ENCODE results near the gene ERBB4.

Gene ERBB4

DNA sequence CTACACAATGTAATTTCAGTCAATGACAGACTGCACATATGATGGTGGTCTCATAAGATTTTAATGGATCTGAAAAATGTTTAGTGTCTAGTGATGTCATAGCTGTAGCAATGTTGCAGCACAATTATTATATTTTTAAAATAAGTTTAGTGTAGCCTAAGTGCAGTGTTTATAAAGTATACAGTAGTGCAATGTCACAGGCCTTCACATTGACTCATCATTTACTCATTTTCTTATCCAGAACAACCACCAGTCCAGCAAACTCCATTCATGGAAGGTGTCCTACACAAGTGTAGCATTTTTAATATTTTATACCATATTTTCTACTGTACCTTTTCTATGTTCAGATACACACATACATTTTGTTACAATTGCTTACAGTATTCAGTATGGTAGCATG lies 663.1 kb downstream of the ERBB4 start:
- no peak overlapping the region for H3K27ac ChIP-seq
- TF ChIP-seq, protein P1, sequence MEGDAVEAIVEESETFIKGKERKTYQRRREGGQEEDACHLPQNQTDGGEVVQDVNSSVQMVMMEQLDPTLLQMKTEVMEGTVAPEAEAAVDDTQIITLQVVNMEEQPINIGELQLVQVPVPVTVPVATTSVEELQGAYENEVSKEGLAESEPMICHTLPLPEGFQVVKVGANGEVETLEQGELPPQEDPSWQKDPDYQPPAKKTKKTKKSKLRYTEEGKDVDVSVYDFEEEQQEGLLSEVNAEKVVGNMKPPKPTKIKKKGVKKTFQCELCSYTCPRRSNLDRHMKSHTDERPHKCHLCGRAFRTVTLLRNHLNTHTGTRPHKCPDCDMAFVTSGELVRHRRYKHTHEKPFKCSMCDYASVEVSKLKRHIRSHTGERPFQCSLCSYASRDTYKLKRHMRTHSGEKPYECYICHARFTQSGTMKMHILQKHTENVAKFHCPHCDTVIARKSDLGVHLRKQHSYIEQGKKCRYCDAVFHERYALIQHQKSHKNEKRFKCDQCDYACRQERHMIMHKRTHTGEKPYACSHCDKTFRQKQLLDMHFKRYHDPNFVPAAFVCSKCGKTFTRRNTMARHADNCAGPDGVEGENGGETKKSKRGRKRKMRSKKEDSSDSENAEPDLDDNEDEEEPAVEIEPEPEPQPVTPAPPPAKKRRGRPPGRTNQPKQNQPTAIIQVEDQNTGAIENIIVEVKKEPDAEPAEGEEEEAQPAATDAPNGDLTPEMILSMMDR (conservative IDR thresholded peaks at IDR 0.05), result no peak

DNA sequence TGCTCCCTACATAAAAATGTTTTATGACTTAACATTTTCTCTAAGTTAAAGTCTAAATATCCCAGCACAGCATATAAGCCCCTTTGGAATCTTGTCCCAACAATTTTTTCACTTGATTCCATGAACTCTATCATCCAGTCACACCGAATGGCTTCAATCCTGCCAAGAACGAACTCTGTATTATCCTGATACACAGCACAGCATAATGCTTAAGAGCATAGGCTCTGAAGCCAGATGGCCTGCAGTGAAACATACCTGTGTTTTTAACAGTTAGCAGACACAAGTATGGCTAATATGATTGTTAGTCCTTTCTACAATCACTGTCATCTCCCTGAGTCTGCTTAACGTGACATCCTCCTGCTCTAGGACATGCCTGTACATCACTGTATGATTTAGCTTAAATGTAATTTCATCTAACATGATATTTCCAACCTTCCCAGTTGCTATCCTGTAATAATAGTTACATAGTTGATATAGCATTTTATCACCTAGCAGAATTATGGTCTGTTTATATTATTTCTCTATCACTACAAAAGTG lies 669.5 kb downstream of the ERBB4 start:
- TF ChIP-seq, protein P1 (conservative IDR thresholded peaks at IDR 0.05), result no peak

DNA sequence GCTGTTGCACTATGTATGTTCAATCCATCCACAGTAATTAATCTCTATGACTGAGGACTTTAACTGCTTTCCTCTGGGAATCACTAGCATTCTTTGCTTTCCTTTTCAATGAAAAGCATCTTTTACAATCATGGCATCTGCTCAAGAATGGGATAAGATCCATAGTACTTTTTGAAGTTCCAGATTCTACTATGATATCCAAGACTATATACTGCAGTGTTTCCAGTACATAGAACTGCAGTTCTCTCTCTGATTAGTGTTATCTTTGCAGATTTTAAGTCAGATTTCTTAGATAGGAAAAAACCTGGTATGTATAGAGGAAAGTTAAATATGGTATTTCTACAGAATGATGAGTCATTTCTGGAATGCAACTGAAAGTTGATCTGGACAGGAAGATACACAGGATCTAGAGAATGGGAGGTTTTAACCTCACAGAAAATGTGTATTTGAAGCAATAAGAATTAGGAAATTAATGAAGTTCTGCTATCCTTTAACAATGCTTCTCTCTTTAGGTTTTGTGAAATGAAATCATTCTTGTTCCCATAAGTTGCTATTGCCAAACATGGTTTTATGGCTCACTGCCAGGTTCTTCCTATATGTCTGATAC lies 670.7 kb downstream of the ERBB4 start:
- no peak overlapping the region for H3K27ac ChIP-seq
- TF ChIP-seq, protein P1 (conservative IDR thresholded peaks at IDR 0.05), result no peak

More for the DNA sequence above, 669.5 kb downstream of the ERBB4 start:
- no peak overlapping the region for H3K27ac ChIP-seq

DNA sequence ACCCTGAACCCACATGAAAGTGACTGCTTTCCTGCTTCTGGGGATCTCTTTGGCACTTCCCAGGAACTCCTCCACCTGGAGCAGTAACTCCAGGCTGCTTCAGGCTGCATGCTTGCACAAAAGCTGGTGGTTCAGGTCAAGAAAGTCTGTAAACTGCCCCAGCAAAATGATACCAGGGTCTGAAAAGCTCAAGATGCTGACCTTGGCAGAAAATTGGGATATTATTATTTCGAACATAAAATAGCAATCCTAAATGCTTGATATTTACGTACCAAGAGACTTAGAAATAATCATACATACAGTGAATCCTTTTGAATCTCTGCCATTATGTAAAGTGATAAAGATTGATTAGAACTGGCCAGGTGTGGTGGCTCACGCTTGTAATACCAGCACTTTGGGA lies 674.3 kb downstream of the ERBB4 start:
- H3K27ac ChIP-seq, result no peak overlapping the region
- TF ChIP-seq, protein P1 (conservative IDR thresholded peaks at IDR 0.05), result no peak

DNA sequence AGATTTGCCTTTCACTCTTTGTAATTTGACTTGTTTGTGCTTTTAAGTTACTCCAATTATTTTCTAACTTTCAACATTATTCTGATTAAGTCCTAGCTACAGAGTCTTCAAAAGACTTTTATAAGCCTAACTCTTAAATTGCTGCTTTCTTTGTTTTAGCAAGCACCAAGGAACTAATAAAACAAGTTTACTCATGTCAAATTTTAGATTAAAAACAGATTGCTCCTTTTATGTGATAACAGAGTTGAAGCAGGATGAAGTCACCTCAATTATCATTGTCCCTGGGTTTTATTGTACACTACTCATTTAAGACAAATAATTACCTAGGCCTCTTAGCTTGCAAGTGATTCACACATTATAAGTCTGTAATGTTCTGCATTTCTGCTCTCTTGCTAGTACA lies 678.4 kb downstream of the ERBB4 start:
- no peak overlapping the region for H3K27ac ChIP-seq
- TF ChIP-seq, protein P1 (conservative IDR thresholded peaks at IDR 0.05), result no peak

DNA sequence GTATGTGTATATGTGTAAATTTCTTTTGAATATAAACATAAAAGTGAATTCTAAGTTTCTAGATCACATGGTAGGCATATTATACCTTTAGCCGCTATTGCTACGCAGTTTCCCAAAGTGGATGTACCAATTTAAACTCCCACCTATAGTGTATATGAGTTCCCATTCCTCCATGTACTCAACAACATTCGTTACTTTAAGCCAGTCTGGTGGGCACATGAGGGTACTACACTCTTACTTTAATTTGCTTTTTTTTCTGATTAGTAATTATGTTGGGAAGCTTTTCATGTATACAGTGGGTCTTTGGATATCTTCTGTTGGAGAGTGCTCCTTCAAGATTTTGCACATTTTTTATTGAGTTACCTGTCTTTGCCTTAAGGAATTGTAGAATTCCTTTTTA lies 683.8 kb downstream of the ERBB4 start:
- TF ChIP-seq, protein P1 (conservative IDR thresholded peaks at IDR 0.05), result no peak
- H3K27ac ChIP-seq, result no peak overlapping the region

DNA sequence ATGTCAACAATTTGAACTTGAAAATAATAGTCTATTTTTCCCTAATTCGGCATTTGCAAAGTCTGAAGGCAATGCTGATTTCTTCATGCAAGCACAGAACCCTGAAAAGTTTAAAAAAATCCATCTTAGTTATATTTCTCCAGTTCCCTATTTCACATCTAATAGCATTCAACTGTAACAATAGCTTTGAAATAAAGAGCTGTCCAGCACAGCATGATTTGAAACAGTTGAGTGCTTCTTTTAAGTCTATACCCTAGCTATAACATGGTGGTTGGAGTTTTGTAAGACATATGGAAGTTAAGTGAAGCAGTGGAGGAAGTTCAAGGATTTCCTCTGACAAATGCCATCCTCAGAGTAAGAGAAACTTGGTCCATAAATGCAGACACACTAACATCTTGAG lies 691.9 kb downstream of the ERBB4 start:
- TF ChIP-seq, protein P1 (conservative IDR thresholded peaks at IDR 0.05), result no peak
- no peak overlapping the region for H3K27ac ChIP-seq

Data from VCaP (cell line).